ENCODE data around the gene TATDN2. TPM values are rescaled to one million over a fixed set of nuclear protein-coding genes. Genes with fewer than 3 reads are reported as not detected.

Gene TATDN2
- total RNA-seq, 4 donors from 2014 or later = 15.9 to 55.7 (median 26.7) TPM

GRCh38 chr3:10310578-10310977, 62.3 kb downstream of the TATDN2 start:
- H3K27me3 ChIP-seq = no peaks in the 10 kb centered on the region
- intact Hi-C loops (cut with DNase I; ENCODE audit: low total_unique reads) = no loop called here
- TF ChIP-seq POLR2A (IDR thresholded peaks at IDR 0.05) = no peak
- no peak overlapping the region for H3K27ac ChIP-seq
- no peak for DNase-seq
- H3K36me3 ChIP-seq = no peaks in the 10 kb centered on the region
- no peak overlapping the region for H3K4me3 ChIP-seq
- H3K4me1 ChIP-seq = no peaks in the 10 kb centered on the region
- H3K9me3 ChIP-seq = no peaks in the 10 kb centered on the region

- Histone ChIP-seq H3K9me3 (no peaks in the 10 kb centered on the region), H3K27ac (no peak overlapping the region), H3K27me3 (no peaks in the 10 kb centered on the region), H3K4me1 (no peaks in the 10 kb centered on the region), H3K36me3 (no peaks in the 10 kb centered on the region), H3K4me3 (no peak overlapping the region)
- no peak for DNase-seq
- intact Hi-C loops (cut with DNase I; ENCODE audit: low total_unique reads) = no loop called here
- TF ChIP-seq POLR2A (IDR thresholded peaks at IDR 0.05) (no peak), CTCF (IDR thresholded peaks at IDR 0.05) (no peak)
Measured at GRCh38 chr3:10311710-10312109, 63.5 kb downstream of the TATDN2 start.

- no peaks in the 10 kb centered on the region for H3K36me3 ChIP-seq
- H3K4me3 ChIP-seq = no peak overlapping the region
- H3K4me1 ChIP-seq = no peaks in the 10 kb centered on the region
- intact Hi-C loops (cut with DNase I; ENCODE audit: low total_unique reads) = no loop called here
- H3K27me3 ChIP-seq = no peaks in the 10 kb centered on the region
- H3K27ac ChIP-seq = no peak overlapping the region
- TF ChIP-seq CTCF (IDR thresholded peaks at IDR 0.05) (no peak), POLR2A (IDR thresholded peaks at IDR 0.05) (no peak)
- H3K9me3 ChIP-seq = no peaks in the 10 kb centered on the region
- no peak for DNase-seq
Measured at GRCh38 chr3:10312391-10312790, 64.1 kb downstream of the TATDN2 start.

GRCh38 chr3:10312861-10313260, 64.6 kb downstream of the TATDN2 start:
- DNase-seq = no peak
- H3K36me3 ChIP-seq = no peaks in the 10 kb centered on the region
- H3K9me3 ChIP-seq = no peaks in the 10 kb centered on the region

GRCh38 chr3:10315101-10315500, 66.8 kb downstream of the TATDN2 start:
- intact Hi-C loops (cut with DNase I; ENCODE audit: low total_unique reads) = no loop called here
- H3K36me3 ChIP-seq = no peaks in the 10 kb centered on the region
- no peak overlapping the region for H3K27ac ChIP-seq
- H3K9me3 ChIP-seq = no peaks in the 10 kb centered on the region
- no peak for DNase-seq
- H3K4me1 ChIP-seq = no peaks in the 10 kb centered on the region
- no peak overlapping the region for H3K4me3 ChIP-seq
- no peaks in the 10 kb centered on the region for H3K27me3 ChIP-seq
- TF ChIP-seq CTCF (IDR thresholded peaks at IDR 0.05) = no peak
- no peak for TF ChIP-seq POLR2A (IDR thresholded peaks at IDR 0.05)

More at GRCh38 chr3:10312861-10313260, 64.6 kb downstream of the TATDN2 start:
- intact Hi-C loops (cut with DNase I; ENCODE audit: low total_unique reads) = no loop called here
- Histone ChIP-seq H3K4me3 (no peak overlapping the region), H3K27me3 (no peaks in the 10 kb centered on the region), H3K4me1 (no peaks in the 10 kb centered on the region), H3K27ac (no peak overlapping the region)
- no peak for TF ChIP-seq POLR2A (IDR thresholded peaks at IDR 0.05)
- TF ChIP-seq CTCF (IDR thresholded peaks at IDR 0.05) = no peak

GRCh38 chr3:10315771-10316344, 67.6 kb downstream of the TATDN2 start:
- TF ChIP-seq POLR2A (IDR thresholded peaks at IDR 0.05) (no peak), CTCF (IDR thresholded peaks at IDR 0.05) (no peak)
- intact Hi-C loops (cut with DNase I; ENCODE audit: low total_unique reads) = no loop called here

More at GRCh38 chr3:10315771-10316344, 67.6 kb downstream of the TATDN2 start:
- no peaks in the 10 kb centered on the region for H3K36me3 ChIP-seq
- H3K27ac ChIP-seq = no peak overlapping the region
- no peaks in the 10 kb centered on the region for H3K9me3 ChIP-seq
- no peak overlapping the region for H3K4me3 ChIP-seq
- DNase-seq = no peak
- no peaks in the 10 kb centered on the region for H3K27me3 ChIP-seq
- H3K4me1 ChIP-seq = no peaks in the 10 kb centered on the region

Data from uterus (tissue), 4 donors.